HL-60 (cell line): Measurements from ENCODE around the gene ANKH.

Experiments used
- CTCF ChIP-seq: IDR thresholded peaks from one replicate; pipeline ENCODE4 v1.5.1; 2011; ENCODE audit warnings: low read length, control low read depth, inconsistent platforms; ENCODE audit not compliant: insufficient read depth
- GABPA ChIP-seq: IDR thresholded peaks from 2 replicates; pipeline ENCODE4 v1.6.1; 2012; ENCODE audit warnings: low read depth
- POLR2AphosphoS5 ChIP-seq: IDR thresholded peaks from 2 replicates; pipeline ENCODE4 v1.6.1; 2012; ENCODE audit warnings: low read depth
- REST ChIP-seq: IDR thresholded peaks from 2 replicates; pipeline ENCODE4 v1.6.1; 2012; ENCODE audit warnings: low read depth; ENCODE audit not compliant: insufficient replicate concordance
- SPI1 ChIP-seq: IDR thresholded peaks from 2 replicates; pipeline ENCODE4 v1.6.1; 2012; ENCODE audit warnings: low read depth, mild to moderate bottlenecking, borderline replicate concordance

- TF ChIP-seq CTCF = no peak
- TF ChIP-seq POLR2AphosphoS5 = no peak
- TF ChIP-seq REST = no peak
- TF ChIP-seq GABPA = no peak
- no peak for TF ChIP-seq SPI1
Measured at GRCh38 chr5:14753947-14754346, 117.6 kb downstream of the ANKH start.
